ENCODE measurements around the gene MTPN.

The MTPN gene

DNA sequence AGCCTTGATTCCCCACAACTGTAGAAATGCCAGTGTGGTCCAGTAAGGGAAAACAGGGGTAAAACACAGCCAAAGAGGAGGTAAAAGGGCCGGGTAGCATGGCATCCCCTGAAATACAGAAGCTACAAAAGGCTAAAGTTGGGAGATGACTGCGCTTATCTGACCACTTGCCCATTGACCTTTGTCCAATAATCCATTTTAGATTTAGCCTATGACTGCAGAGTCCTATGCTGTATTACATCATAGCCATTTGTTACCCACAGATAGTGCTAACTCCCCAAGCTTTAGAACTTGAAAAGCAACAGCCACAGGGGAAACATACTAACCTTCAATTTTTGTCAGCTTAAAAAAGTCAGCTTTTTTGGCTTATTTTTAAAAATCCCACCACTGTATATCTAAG, 26.2 kb downstream of the MTPN start:
- DNase-seq = no peak

DNA sequence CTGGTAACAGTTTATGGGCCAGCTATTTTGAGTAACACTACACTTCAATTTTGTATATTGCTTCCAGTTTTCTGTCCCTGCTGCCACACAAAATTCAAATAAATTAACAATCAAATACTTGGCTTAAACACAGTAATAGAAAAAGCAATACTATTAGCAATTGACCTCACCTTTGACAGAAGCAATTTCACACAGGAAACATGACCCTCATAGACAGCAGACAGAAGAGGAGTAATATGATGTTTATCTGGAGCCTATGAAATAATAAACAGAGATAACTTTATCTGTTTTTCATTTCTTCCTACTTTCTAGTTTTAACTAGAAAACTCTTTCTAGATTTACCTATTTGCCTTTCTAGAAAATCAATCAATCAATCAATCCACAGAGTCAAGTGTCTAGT, 26.7 kb downstream of the MTPN start:
- no peak for DNase-seq

DNA sequence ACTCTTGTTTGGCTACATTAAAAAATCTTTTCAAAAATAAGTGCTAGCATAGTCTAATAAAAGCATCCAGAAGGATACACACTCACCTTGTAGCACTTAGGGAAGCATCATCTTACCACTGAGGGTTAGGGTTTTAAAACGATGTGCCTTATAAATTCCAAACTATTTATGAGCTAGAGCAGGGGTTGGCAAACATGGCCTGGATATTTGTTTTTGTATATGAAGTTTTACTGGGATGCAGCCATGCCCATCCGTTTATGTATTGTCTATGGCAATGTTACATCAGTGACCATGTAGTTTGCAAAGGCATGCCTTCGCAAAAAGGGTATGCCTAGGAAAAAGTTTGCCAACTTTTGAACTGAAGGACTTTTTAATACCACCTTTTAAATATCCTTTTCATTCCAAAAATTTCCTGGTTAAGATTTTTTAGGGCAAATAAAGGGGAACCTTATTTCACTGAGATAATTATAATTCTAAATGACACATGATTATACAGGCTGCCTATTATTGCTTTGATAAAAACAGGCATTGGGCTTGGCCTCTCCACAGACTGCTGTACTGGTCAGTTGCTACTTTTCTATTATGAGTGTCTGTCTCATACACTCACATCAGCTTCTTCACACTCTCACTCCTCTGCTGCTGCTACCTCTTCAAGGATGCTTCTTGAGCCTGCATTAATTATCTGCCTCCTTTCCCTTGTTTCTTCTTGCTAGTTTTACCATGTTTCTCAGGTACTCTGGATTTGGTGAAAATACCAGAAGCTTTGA, 30.7 kb downstream of the MTPN start:
- no peak for DNase-seq

DNA sequence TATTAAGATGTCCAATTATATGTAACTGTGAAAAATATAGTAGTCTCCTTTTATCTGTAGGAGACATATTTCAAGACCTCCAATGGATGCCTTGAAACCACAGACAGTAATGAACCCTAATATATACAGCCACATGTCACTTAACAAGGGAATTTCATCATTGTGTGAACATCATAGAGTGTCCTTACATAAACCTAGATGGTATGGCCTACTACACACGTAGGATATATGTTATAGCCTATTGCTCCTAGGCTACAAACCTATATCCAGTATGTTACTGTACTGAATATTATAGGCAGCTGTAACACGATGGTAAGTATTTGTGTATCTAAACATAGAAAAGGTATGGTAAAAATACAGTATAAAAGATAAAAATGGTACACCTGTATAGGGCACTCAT, 32.4 kb downstream of the MTPN start:
- no peak for DNase-seq

DNA sequence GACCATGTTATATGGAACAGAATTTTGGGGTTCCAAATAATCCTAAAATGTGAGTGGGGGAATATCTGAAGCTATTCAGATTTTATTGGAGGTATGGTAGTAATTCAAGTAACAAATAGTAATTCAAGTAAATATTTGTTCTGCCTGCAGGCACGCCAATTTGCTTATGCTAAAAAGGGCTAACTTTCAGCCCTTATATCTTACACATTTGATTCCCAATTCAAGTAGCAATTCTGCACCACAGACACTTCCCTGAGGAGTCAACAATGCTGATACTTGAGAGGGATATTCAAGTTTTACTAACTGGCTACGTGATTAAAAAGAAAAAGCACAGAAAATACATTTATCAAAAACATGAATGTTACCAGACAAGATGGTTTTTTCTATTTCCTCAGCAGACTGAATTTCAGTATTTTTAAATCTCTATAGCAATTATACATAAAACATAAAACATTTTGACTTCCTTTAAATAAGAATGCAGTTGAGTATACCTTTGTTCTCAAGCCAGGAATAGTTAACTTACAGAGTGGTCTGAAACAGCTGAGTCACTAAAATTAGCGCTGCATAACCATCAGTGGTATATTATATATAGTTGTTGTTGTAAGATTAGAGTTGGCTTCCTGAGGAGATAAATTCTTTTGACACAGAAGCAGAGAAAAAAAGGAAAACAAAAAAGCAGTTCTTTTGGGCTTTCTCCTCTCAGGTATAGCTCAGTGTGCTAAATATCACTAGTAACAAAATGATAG, 33.9 kb downstream of the MTPN start:
- DNase-seq = no peak

DNA sequence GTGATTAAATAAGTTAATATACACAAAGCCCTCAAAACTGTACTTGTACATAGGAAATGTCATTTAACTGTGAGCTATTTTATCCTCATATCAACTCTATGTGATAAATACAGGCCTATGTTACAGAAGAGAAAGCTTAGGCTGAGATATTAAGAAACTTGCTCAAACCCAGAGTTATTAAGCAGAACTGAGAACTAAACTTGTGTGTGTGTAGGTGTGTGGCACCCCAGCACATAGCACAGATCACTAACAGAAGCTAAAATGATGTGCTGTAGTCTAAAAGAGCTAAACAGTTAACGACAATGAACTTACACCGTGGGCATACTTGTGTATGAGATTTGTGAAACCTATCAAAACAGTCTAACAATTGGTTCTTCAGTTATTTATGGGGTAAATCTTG, 34.5 kb downstream of the MTPN start:
- no peak for DNase-seq

DNA sequence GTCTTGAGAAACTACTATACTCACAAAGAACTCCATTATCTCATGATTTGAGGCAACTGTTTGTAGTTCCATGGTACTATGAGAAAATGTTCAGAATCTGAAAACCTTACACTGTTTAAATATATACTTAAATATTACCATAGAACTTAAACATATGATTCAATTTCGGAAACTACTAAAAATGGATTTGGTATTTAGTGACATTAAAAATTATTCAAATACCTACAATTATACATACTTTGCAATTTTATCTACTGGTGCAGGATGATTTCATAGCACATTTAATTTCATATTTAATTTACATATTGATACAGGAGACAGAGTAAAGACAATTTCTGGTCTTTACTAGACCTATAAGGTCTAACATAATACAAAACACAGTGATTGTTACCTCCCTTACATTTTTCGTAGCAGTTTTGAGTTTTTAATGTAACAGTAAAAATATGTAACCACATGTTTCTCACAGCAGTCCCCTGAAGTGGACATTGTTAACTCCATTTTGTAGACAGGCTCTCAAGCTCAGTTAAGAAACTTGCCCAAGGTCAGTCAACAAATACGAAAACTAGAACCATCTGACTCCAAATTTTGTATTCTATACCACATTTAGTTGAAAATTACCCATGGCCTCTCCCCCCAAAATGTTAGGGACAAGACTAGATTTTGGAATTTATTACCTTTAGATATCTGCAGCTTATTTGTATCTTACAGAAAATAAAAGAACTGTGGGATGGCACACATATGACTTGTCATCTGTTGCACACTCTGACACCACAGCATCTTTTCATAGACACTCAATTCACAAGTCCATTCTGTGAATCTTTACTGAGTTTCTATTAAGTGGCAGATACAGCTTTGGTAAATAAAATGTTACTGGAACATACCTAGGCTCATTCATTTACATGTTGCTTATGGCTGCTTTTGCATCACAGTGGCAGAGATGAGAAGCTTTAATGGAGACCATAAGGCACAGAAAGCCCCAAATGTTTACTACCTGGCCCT, 36.8 kb downstream of the MTPN start:
- no peak for DNase-seq

DNA sequence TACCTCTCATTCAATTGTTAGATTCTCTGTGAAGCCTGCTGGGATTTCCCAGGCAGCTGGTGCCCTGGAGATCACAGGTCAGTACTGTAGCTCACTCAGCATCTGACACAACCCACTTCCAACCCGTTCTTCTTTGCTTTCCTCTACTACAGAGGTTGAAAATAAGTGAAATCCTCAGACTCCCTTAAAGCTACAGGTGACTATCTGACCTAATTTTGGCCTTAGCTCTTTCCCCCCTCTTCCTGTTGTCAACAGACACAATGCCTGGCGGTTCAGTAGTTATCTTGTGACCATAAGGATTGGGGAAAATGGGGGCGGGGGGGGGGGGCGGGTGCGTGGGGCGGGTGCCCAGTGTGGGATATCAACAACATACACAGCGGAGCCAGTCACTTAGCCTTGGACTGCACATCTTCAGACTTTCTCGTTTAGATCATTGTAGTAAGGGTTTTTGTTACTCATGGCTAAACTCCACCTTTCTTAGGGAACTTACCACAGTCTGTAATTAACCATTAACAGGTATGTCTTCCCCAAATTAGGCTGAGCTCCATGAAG, 37.8 kb downstream of the MTPN start:
- DNase-seq = peak; percentile 52

DNA sequence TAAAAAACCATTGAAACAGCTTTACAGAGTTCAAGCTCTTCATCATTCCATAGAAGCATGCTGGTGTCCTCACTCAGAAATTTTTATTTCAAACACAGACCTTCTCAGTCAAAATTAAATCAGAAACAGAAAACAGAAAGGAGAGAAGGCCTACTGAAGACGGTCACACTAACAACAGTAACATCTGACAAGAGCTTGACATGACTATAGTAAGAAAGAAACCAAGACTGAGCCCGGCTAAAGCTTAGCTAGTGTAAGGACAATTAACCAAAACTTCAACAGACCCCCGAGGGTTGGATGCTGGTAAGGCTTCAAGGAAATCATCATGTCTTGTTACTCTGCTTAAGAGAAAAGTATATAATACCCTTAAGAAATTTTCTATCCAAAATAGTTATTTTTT, 38.6 kb downstream of the MTPN start:
- no peak for DNase-seq

DNA sequence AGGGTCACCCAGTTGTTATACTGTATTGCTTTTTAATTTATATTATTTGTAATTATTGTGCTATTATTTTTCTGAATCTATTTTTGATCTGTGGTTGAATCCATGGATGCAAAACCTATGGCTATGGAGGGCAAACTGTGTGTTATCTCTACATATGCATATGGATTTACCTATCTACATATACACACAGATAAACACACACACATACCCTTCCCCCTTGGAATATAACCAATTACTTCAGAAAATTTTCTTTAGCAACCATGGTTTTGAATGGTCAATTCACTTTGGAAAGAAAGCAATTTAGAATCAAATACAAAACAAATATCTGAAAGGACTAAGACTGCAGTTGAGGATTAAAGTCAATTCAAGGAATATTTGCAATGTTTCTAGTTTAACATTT, 39.1 kb downstream of the MTPN start:
- no peak for DNase-seq

DNA sequence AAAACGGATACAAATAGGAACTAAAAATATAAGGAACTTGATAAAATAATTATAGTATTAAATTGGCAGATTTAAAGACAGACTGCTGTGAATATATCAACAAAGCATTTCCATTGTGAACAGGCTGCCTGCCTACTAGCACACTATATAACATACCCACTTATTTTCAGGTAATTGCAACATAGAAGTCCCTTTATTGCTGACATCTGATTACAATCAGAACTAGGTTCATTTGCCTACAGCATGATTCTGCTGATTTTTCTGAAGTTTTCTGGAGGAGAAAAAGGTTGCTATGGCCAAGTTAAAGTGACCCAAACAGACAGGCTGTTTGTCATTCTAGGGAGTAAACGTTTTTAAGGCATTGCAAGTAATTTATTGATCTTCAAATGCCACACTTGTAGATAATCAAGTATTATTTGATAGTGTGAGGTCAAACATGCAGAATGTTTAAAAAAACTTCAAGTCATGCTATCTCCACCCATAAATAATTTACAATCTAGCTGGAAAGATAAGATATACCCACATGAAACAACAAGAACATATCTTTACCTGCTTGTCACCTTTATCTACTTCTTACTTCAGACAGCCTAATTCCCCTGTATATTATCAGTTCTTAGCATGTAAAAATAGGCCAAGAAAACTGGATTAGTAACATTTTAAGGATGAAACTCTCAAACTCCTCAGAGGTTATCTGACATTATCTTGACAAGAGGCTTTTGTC, 40.5 kb downstream of the MTPN start:
- DNase-seq = peak; percentile 15

DNA sequence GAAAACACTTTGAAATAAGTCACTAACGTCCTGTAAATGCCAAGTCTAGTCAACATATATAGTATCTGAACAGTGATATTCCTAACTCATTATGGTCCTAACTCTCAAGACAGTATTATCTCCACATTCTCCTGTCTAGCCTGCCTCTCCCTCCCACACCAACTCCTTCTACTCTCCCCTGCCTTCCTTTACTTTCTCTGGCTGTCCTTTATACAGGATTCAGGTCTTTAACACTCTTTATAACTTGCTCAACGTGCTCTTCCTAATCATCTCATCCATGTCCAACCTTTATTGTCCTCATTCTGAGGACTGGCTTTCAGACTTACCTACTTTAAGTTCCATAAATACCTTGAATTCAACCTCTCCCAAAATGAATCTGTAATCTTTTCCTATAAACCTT, 42.5 kb downstream of the MTPN start:
- no peak for DNase-seq

DNA sequence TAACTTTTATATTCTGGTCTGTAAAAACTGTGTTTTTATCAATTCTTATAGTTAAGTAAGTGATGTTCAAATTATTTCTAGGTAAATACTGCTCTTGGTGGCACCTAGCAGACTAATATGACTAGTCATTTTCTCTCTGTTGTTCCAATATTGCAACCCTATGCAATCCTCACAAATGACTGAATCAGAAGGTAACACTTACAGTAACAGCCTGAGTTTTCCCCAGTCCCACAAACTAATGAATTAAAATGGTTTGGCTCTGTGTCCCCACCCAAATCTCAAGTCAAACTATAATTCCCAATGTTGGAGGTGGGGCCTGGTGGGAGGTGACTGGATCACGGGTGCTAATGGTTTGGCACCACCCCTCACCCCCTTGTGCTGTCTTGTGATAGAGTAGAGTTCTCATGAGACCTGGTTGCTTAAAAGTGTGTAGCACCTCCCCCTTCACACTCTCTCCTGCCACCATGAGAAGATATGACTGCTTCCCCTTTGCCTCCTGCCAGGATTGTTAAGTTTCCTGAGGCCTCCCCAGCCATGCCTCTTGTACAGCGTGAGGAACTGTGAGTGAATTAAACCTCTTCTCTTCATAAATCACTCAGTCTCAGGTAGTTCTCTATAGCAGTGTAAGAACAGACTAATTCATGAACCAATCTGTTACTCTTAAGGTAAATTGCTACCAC, 43.5 kb downstream of the MTPN start:
- DNase-seq = no peak

DNA sequence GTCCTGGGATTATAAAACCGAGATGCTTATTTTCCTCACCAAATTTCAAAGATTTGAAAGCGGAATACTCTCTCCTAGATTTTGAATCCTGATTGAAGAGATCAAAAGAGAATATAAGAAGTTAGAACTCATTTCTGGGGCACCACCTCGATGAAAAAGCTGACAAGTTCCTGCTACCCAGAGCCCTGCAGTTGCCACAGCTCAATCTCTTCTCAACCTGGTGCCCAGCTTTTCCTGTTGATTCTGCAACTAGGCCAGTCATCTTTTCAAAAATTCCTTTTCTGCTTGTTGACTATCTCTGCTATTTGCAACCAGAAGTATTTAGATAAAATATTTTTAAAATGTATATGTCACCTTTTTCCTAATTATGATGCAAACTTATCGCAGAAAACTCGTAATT, 45.0 kb downstream of the MTPN start:
- DNase-seq = no peak

DNA sequence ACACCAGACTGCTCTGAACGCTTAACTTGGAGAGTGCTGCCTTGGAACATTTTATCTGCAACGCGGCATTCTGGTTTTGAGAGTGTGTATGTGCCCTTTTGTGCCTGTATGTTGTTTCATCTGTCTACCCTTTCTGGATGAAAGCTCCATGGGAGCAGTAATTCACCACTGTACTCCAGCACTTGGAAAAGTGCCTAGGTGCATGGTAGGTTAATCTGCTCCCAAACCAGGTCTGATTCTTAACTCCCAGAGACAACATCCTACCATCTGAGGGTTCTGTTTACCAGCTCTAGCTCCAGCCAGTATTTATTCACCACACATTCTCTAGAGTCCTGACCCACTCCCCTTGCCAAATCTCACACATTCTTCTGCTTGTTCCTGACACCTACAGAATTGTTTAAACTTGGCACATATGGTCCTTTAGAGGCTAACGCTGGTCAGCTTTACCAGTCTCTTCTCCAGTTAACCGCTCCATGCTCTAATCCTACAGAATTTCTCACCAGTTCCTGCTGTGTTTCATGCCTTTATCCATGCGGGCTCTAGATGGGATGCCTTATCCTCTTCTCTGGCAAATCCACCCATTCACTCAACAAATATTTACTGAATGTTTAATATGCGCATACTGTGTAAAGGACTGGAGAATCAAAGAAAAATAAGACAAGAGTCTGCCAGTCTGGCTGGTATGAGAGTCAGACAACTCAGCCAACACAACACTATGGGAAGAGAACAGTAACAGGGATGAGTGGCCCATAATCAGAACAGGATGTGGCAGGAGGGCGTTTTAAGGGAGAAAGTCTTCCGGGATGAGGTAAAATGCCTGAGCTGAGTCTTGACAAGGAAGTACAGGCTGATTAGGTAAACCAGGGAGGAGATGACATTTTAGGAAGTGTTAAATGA, 46.3 kb downstream of the MTPN start:
- peak; percentile 26 for DNase-seq

DNA sequence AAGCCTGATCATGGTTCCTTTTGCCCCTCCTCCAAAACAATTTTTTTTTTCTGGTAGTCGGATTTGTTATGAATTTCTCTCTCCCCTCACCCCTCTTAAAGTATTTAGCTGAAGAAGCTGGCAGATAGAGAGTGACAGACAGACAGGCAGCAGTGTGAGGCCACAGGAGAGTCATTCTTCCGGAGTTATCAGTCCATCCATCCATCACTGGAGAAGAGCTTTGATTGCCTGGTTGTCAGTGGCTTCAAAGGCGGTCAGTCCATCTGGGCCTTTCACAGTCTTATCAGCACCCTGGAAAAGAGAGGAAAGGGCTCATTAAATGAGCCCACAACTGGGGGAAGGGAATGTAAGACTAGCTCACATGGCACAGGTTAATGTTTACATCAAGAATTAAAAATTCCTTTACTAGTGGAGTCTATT, 47.4 kb downstream of the MTPN start:
- DNase-seq = no peak

DNA sequence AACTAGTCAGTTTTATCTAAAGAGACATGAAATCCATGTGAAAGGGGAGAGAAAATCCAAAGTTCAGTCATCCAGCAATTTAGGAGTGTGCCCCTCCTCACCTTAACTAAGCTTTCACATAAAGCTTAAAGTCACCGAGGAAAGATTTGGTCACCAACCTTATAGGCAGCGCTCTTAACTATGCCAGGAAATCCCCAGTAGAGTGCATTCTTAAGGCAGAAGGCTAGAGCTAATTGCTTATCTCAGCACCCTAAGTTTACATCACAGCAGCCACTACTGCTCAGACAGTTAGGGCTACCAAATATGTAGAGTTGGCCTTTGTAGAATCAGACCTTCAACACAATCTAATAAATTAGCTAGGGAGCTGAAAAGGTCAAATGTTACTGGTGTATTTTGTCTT, 47.9 kb downstream of the MTPN start:
- DNase-seq = no peak

DNA sequence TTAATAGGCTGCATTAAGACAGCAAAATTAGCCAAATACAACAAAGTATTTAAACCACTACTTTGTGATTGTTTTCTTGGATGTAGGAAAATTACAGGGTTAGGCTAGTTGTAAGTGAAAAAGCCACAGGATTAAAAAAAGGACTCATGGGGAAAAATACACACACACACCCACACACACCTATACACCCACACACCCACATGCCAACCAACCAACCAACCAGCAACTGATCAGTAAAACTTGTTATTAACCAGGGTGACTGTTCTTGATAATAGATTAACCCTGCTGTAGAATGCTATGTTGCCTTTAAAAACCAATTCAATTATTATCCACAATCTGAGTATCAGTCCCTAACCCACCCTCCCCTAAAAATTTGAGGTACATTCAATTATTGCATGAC, 49.0 kb downstream of the MTPN start:
- no peak for DNase-seq

DNA sequence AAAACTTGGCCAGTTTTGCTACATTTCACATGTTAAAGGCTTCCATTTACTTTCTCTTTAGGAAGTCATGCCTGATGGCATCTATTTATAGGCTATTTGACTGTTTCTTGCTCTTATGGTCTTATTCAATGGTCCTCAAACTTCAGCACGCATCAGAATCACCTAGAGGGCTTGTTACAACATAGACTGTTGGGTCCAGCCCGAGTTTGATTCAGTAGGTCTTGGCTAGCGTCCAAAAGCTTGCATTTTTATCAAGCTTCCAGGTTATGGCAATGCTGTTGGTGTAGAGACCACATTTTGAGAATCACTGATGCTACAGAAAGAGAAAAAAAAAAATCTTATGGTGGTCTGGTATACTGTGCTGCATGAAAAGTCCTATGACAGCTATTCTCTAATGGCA, 51.9 kb downstream of the MTPN start:
- DNase-seq = no peak

DNA sequence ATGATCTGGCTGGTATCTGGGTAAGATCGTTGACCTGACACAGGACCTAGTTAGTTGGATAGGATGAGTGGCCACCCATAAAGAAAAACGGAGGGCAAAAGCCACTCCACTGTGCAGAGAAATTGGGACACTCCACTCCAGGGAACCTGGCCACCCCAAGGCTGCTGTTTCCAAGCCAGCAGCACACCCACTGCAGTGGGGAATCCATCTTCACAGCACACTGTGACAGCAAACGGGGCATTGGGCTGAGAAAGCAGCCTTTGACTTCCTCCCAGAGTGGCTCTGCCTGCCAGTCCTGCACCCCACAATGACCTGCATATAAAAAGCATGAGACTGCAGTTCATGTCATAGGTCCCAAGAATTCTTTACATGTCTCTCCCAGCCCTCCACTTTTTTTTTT, 52.9 kb downstream of the MTPN start:
- no peak for DNase-seq

DNA sequence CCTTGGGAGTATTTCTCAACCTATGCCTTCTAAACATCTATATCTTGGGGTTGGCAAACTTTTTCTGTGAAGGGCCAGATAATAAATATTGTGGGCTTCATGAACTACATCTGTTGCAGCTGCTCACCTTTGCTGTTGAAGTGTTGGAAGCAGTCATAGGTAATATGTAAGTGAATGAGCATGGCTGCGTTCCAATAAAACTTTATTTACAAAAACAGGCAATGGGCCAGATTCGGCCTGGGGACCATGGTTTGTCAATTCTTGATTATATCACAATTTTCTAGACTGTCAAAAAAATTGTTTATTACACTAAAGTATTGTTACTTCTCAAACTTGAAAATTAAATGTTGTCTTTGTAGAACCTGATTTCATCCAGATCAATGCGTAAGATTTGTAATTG, 54.9 kb downstream of the MTPN start:
- DNase-seq = no peak
